Neural crest cell (in vitro differentiated cells): ENCODE measurements around the gene TMCC2. TPM values are rescaled to one million over a fixed set of nuclear protein-coding genes. Genes with fewer than 3 reads are reported as not detected.
A peak's percentile ranks its signal among the peaks of the same experiment; 100 is the strongest.

Experiments used
- DNase-seq: peaks from one replicate; pipeline ENCODE4 v3.0.0; 2021; ENCODE audit warnings: low read depth, mixed read lengths, low spot score
- H3K27ac Mint-ChIP-seq: one replicate; pipeline ENCODE4 v1.8.0; 2021; ENCODE audit warnings: mild to moderate bottlenecking, mixed read lengths; ENCODE audit not compliant: unreplicated experiment
- H3K27me3 Mint-ChIP-seq: 2 replicates; pipeline ENCODE4 v1.8.0; 2021; ENCODE audit warnings: low read depth, mild to moderate bottlenecking, mixed read lengths
- H3K36me3 Mint-ChIP-seq: 2 replicates; pipeline ENCODE4 v1.8.0; 2021; ENCODE audit warnings: low read depth, mild to moderate bottlenecking, mixed read lengths
- H3K4me1 Mint-ChIP-seq: 2 replicates; pipeline ENCODE4 v1.8.0; 2021; ENCODE audit warnings: mixed read lengths
- H3K4me3 Mint-ChIP-seq: one replicate; pipeline ENCODE4 v1.8.0; 2021; ENCODE audit warnings: mild to moderate bottlenecking, mixed read lengths
- H3K9me3 Mint-ChIP-seq: 2 replicates; pipeline ENCODE4 v1.8.0; 2021; ENCODE audit warnings: mixed read lengths
- total RNA-seq: library from RNA; stranded (reverse); gene quantifications from 2 replicates; pipeline ENCODE4 v1.2.1, GENCODE V29; 2021
- TF ChIP-seq, protein P1 (sequence below): fragments of 200-600 bp; sonication (generic); conservative IDR thresholded peaks from 2 replicates; pipeline ENCODE4 v1.5.0; 2021; ENCODE audit warnings: antibody characterized with exemption, mild to moderate bottlenecking

TMCC2 gene
- total RNA-seq, 1 donor from 2014 or later, result 16.1 TPM

DNA sequence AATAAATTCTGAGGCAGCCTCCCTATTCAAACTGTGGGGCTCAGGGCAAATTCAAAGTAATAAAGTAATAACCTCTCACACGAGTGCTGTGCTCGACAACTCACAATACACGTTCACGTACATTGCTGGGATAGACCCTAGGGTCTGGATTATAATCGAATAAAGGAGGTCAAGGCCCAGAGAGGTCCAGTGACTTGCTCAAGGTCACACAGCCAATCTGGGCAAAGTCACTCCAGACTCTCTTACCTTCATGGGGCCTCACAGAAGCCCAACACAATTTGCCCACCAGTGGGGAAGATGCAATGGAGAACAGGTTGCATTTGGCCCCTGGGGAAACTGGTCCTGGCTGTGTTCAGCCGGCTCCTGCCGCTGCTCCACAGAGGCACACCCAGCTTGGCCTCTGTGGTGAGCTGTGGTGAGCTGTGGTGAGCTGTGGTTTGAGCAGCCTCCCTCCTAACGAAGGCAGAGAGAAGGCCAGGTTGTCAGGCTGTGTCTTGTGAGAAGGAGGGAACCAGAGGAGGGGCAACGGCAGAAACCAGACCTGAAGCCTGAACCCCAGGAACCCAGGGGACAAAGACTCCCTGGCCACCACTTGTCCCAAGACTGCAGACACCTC lies 58.7 kb downstream of the TMCC2 start:
- Mint-ChIP-seq H3K36me3 (no peaks in the 10 kb centered on the region), H3K27me3 (no peaks in the 10 kb centered on the region), H3K4me3 (peak overlapping the region; percentile 52), H3K9me3 (no peaks in the 10 kb centered on the region), H3K27ac (no peak overlapping the region), H3K4me1 (peaks cover 65% of the 10 kb centered on the region)
- DNase-seq, result no peak
- TF ChIP-seq, protein P1, sequence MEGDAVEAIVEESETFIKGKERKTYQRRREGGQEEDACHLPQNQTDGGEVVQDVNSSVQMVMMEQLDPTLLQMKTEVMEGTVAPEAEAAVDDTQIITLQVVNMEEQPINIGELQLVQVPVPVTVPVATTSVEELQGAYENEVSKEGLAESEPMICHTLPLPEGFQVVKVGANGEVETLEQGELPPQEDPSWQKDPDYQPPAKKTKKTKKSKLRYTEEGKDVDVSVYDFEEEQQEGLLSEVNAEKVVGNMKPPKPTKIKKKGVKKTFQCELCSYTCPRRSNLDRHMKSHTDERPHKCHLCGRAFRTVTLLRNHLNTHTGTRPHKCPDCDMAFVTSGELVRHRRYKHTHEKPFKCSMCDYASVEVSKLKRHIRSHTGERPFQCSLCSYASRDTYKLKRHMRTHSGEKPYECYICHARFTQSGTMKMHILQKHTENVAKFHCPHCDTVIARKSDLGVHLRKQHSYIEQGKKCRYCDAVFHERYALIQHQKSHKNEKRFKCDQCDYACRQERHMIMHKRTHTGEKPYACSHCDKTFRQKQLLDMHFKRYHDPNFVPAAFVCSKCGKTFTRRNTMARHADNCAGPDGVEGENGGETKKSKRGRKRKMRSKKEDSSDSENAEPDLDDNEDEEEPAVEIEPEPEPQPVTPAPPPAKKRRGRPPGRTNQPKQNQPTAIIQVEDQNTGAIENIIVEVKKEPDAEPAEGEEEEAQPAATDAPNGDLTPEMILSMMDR, result no peak

DNA sequence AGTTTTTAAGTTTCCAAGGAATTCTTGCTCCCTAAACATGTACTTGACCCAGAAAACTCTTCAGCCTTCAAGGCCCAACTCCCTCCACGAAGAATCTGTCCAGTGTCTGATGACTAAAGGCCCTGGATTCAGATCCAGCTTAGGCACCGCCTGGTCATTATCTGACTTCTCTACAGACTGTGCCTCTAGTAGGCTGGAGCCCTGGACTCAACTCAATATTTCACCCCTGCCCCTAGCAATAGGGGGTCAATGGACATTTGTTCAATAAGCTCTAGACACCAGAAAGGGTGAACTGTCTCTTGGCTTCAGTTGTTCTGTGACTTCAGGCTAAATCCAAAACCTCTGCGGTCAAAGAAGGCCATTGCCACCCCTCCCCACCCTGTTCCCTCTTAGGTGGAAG lies 59.3 kb downstream of the TMCC2 start:
- TF ChIP-seq, protein P1, result no peak
- H3K27me3 Mint-ChIP-seq, result no peaks in the 10 kb centered on the region
- no peak for DNase-seq
- H3K9me3 Mint-ChIP-seq, result no peaks in the 10 kb centered on the region
- no peaks in the 10 kb centered on the region for H3K36me3 Mint-ChIP-seq
- peaks cover 65% of the 10 kb centered on the region for H3K4me1 Mint-ChIP-seq
- H3K4me3 Mint-ChIP-seq, result peak overlapping the region; percentile 9
- H3K27ac Mint-ChIP-seq, result peak overlapping the region; percentile 90

DNA sequence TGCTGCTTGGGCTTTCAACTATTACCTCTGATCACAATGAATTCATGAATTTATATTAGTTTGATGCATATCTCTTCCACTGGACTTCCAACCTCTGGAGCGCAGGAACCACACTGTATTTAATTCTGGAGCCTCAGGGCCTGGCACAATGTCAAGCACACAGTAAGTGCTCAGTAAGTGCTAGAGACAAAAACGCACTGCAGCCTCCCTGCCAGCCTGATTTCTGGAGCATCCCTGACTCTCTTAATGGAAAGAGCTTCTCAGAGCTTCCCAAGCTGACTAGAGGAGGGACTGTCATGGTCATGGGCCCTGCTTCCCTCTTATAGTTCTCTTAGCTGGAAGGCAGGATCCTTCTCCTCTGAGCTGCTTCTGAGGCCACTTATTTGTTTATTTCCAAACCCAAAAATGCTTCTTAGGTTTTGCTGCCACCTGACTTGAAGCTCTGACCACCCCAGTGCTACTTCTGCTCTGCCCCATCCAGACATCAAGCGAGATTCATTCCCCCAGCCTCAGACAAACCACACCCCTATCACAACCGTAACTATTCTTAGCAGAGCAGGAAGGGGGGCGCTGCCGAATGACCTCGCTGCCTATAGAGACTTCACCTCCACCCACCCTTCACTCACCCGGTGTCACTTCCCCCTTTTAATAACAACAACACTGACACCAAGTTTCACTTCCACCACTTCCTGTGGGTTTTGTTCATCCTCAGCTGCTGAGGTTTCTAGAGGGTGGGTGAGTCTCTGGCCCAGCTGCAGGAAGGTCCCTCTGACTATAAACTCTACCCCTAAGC lies 60.2 kb downstream of the TMCC2 start:
- Mint-ChIP-seq H3K27ac (peak overlapping the region; percentile 87), H3K36me3 (no peaks in the 10 kb centered on the region), H3K4me3 (no peak overlapping the region), H3K4me1 (peaks cover 62% of the 10 kb centered on the region), H3K27me3 (no peaks in the 10 kb centered on the region), H3K9me3 (no peaks in the 10 kb centered on the region)
- TF ChIP-seq, protein P1, result no peak
- no peak for DNase-seq

DNA sequence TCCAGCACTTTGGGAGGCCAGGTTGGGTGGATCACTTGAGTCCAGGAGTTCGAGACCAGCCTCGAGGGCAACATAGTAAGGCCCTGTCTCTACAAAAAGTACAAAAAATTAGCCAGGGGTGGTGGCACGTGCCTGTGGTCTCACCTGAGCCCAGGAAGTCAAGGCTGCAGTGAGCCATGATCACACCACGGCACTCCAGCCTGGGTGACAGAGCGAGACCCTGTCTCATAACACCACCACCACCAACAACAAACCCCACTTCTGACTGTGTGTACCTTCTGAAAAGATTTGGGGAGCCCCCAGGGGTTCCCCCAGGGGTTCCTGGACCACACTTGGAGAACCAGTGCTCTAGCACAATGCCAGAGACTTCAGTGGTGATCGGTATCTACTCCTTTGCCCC lies 63.9 kb downstream of the TMCC2 start:
- Mint-ChIP-seq H3K36me3 (no peaks in the 10 kb centered on the region), H3K4me1 (peaks cover 64% of the 10 kb centered on the region), H3K9me3 (no peaks in the 10 kb centered on the region), H3K27me3 (no peaks in the 10 kb centered on the region), H3K4me3 (no peak overlapping the region), H3K27ac (no peak overlapping the region)
- TF ChIP-seq, protein P1, result no peak
- no peak for DNase-seq

DNA sequence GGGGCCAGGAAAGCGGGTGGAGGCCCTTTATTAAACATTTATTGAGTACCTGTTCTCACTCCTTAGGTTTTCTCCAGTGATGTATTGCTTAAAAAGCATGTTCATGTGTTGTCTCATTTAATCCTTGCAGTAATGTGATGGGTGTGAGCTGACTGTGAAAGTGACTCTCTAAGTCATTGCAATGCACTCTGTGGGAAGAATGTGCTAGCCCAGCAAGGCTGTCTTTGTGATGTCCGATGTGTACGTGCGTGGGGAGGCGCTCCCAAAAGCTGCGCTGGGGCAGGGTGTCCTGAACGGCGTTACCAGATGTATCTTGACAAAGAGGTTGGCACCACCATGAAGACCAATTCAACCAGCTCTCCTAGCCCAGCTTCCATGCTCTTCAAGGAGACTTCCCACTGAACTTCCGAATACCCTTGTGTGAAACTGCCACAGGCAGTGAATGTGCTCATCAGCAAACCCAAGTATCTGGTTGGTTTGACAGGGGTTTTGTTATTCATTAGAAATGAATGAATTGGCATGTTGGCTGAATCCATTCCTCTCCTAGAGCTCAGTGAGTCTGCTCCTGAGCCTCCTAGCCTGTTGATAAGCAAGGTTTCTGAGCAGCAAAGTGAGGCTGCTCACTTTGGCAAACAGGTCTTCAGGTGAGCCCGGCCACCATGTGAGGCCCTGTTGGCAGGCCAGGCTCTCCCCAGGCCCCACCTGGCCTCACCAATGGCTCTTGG lies 65.8 kb downstream of the TMCC2 start:
- H3K27ac Mint-ChIP-seq, result peak overlapping the region; percentile 93
- H3K27me3 Mint-ChIP-seq, result no peaks in the 10 kb centered on the region
- H3K9me3 Mint-ChIP-seq, result no peaks in the 10 kb centered on the region
- peaks cover 60% of the 10 kb centered on the region for H3K4me1 Mint-ChIP-seq
- TF ChIP-seq, protein P1, result no peak
- DNase-seq, result no peak
- H3K36me3 Mint-ChIP-seq, result no peaks in the 10 kb centered on the region
- H3K4me3 Mint-ChIP-seq, result peak overlapping the region; percentile 68
